ENCODE measurements around the gene LCK. TPM values are rescaled to one million over a fixed set of nuclear protein-coding genes. Genes with fewer than 3 reads are reported as not detected.

The LCK gene
- total RNA-seq, 1 experiment from 2014 or later: 51.0 TPM

DNA sequence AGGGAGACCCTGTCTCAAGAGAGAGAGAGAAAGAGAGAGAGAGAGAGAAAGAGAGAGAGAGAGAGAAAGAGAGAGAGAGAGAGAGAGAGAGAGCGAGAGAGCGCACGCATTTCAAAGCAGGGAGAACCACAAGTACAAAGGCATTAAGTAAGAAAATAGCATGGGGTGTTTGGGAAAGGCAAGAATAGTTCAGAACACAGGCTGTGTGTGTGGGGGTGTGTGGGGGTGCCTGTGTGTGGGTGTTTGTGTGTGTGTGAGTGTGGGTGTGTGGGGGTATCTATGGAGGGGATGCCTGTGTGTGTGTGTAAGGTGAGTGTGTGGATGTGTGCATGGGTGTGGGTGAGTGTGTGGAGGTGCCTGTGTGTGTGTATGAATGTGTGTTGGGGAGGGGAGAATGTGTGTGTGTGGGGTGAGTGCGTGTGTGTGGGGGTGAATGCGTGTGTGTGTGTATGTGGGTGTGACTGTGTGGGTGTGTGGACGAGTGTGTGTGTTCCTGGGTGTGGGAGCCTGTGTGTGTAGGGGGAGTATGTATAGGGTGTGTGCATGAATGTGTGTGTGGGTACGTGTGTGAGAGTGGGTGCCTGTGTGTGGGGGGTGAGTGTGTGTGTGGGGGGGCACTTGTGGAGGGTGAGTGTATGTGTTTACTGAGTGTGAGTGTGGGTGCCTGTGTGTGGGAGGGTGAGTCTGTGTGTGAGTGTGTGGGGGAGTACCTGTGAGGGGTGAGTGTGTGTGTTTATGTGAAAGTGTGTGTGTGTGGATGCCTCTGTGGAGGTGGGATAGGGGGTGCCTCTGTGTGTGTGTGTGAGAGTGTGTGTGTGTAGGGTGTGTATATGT is 21.7 kb downstream of the LCK start:
- H3K27ac Mint-ChIP-seq: peak overlapping the region; percentile 91
- DNase-seq (ENCODE audit: low spot score) (no peak), ATAC-seq (no peak)
- H3K4me3 Mint-ChIP-seq: no peak overlapping the region
- H3K4me1 Mint-ChIP-seq: peaks cover 38% of the 10 kb centered on the region
- CTCF ChIA-PET: interaction anchor here (1.0 to 4.0 kb wide), 4 partner anchors 24 to 163 kb away, joined by 3 to 39 read pairs (median 16); no protein-coding TSS in a partner anchor
- H3K9me3 Mint-ChIP-seq: no peaks in the 10 kb centered on the region
- POLR2A ChIA-PET: interaction anchor here (2.8 kb wide), 2 partner anchors 23 to 32 kb away, joined by 16 read pairs; no protein-coding TSS in a partner anchor
- peak; percentile 65; the same call in 1 of the 2 replicates for TF ChIP-seq ZBTB43 (CRISPR knock-in tag; IDR thresholded peaks at IDR 0.05)
- TF ChIP-seq, protein P1, sequence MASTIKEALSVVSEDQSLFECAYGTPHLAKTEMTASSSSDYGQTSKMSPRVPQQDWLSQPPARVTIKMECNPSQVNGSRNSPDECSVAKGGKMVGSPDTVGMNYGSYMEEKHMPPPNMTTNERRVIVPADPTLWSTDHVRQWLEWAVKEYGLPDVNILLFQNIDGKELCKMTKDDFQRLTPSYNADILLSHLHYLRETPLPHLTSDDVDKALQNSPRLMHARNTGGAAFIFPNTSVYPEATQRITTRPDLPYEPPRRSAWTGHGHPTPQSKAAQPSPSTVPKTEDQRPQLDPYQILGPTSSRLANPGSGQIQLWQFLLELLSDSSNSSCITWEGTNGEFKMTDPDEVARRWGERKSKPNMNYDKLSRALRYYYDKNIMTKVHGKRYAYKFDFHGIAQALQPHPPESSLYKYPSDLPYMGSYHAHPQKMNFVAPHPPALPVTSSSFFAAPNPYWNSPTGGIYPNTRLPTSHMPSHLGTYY (CRISPR knock-in tag; IDR thresholded peaks at IDR 0.05): no peak
- TF ChIP-seq, protein P2, sequence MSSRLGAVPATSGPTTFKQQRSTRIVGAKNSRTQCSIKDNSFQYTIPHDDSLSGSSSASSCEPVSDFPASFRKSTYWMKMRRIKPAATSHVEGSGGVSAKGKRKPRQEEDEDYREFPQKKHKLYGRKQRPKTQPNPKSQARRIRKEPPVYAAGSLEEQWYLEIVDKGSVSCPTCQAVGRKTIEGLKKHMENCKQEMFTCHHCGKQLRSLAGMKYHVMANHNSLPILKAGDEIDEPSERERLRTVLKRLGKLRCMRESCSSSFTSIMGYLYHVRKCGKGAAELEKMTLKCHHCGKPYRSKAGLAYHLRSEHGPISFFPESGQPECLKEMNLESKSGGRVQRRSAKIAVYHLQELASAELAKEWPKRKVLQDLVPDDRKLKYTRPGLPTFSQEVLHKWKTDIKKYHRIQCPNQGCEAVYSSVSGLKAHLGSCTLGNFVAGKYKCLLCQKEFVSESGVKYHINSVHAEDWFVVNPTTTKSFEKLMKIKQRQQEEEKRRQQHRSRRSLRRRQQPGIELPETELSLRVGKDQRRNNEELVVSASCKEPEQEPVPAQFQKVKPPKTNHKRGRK (CRISPR knock-in tag; IDR thresholded peaks at IDR 0.05; ENCODE audit: borderline replicate concordance): no peak
- TF ChIP-seq ZNF425 (CRISPR knock-in tag; conservative IDR thresholded peaks at IDR 0.05): no peak
- no peak for TF ChIP-seq NR1H2 (CRISPR knock-in tag; IDR thresholded peaks at IDR 0.05)
- no peaks in the 10 kb centered on the region for H3K27me3 Mint-ChIP-seq (ENCODE audit: low read depth)
- peaks cover 6% of the 10 kb centered on the region for H3K36me3 Mint-ChIP-seq

DNA sequence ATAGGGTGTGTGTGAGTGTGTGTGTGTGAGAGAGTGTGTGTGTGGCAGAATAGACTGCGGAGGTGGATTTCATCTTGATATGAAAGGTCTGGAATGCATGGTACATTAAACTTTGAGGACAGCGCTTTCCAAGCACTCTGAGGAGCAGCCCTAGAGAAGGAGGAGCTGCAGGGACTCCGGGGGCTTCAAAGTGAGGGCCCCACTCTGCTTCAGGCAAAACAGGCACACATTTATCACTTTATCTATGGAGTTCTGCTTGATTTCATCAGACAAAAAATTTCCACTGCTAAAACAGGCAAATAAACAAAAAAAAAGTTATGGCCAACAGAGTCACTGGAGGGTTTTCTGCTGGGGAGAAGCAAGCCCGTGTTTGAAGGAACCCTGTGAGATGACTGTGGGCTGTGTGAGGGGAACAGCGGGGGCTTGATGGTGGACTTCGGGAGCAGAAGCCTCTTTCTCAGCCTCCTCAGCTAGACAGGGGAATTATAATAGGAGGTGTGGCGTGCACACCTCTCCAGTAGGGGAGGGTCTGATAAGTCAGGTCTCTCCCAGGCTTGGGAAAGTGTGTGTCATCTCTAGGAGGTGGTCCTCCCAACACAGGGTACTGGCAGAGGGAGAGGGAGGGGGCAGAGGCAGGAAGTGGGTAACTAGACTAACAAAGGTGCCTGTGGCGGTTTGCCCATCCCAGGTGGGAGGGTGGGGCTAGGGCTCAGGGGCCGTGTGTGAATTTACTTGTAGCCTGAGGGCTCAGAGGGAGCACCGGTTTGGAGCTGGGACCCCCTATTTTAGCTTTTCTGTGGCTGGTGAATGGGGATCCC is 22.5 kb downstream of the LCK start:
- TF ChIP-seq SP1 (CRISPR knock-in tag; conservative IDR thresholded peaks at IDR 0.05): peak; percentile 50; the same call in 1 of the 2 replicates
- TF ChIP-seq ZNF263 (CRISPR knock-in tag; IDR thresholded peaks at IDR 0.05; ENCODE audit: low read depth): peak; percentile 87; the same call in 1 of the 2 replicates
- TF ChIP-seq ZNF138 (CRISPR knock-in tag; conservative IDR thresholded peaks at IDR 0.05): no peak
- TF ChIP-seq MXD4 (CRISPR knock-in tag; IDR thresholded peaks at IDR 0.05; ENCODE audit: borderline replicate concordance): no peak
- TF ChIP-seq ZBTB43 (CRISPR knock-in tag; IDR thresholded peaks at IDR 0.05): peak; percentile 93; the same call in 1 of the 2 replicates
- Mint-ChIP-seq H3K27ac (peak overlapping the region; percentile 94), H3K4me1 (peaks cover 38% of the 10 kb centered on the region), H3K36me3 (peaks cover 10% of the 10 kb centered on the region), H3K4me3 (peak overlapping the region; percentile 67), H3K9me3 (no peaks in the 10 kb centered on the region), H3K27me3 (ENCODE audit: low read depth) (no peaks in the 10 kb centered on the region)
- POLR2A ChIA-PET: interaction anchor here (2.3 to 2.8 kb wide), 3 partner anchors 18 to 33 kb away, joined by 8 to 16 read pairs (median 16); partner anchors contain the start of gene HDAC1
- DNase-seq (ENCODE audit: low spot score): peak; percentile 79
- CTCF ChIA-PET: interaction anchor here (1.0 to 4.0 kb wide), 7 partner anchors 24 to 485 kb away, joined by 3 to 39 read pairs (median 5); no protein-coding TSS in a partner anchor
- ATAC-seq: peak; percentile 95
